A549 treated with DMSO at 1 μM for 4 hours (cell line): Measurements from ENCODE around the gene NFKBIA. TPM values are rescaled to one million over a fixed set of nuclear protein-coding genes. Genes with fewer than 3 reads are reported as not detected.

Source experiments
- total RNA-seq: library from RNA; stranded (reverse); fragments of 200-300 nt; extraction: Qiagen RNA extraction; gene quantifications from 5 replicates; pipeline ENCODE4 v1.2.3, GENCODE V29; 2022; ENCODE audit warnings: low read depth

NFKBIA gene, protein sequence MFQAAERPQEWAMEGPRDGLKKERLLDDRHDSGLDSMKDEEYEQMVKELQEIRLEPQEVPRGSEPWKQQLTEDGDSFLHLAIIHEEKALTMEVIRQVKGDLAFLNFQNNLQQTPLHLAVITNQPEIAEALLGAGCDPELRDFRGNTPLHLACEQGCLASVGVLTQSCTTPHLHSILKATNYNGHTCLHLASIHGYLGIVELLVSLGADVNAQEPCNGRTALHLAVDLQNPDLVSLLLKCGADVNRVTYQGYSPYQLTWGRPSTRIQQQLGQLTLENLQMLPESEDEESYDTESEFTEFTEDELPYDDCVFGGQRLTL
- total RNA-seq = 79.0 to 133 TPM (median 103 TPM) in 5 replicates

DNA sequence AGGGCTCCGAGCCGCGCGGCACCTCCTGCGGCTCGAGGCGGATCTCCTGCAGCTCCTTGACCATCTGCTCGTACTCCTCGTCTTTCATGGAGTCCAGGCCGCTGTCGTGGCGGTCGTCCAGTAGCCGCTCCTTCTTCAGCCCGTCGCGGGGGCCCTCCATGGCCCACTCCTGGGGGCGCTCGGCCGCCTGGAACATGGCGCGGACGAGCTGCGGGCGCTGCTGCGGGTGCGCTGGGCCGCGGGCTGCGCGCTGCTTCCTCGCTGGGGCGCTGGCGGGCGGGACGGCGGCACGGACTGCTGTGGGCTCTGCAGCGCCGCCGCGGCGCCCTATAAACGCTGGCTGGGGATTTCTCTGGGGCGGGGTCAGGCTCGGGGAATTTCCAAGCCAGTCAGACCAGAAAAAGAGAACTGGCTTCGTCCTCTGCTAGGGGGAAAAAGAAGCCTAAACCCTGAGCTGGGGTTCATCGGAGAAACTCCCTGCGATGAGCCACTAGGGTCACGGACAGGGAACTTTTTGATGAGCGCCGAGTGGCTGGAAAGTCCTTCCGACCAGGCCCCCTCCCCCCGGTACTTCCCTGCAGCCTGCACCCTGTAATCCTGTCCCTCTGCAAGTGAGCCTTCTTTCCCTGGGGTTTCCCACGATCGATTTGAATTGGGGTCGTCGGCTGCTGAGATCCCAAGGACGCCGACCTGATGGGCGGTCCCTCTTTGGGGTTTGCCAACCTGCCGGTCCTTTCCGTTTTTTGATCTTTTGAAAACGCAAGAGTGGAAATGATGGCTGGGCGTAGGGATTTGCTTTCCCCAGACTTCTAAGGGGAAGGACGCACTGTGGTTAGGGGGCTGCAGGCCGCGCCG, at the start of gene NFKBIA:
NFKBIA (minus strand) TSS at position 301 of the 855 bp plus-strand sequence; CDS start at position 196, 105 bp downstream.

Other genes with a start within 250 kb of the NFKBIA start
- gene PSMA6, start 112.4 kb downstream of the NFKBIA start, total RNA-seq = 245 to 277 TPM (median 266 TPM) in 5 replicates
- gene INSM2, start 129.4 kb upstream of the NFKBIA start, total RNA-seq = 0.02 to 0.06 TPM (median 0.05 TPM) in 3 of 5 replicates, not detected in the others